SK-N-SH treated with all-trans-retinoic acid at 6 μM for 48 hours (cell line): ENCODE results near the gene TRIM7.

Source experiments
- ATAC-seq: fragments of 200-7000 bp; cut with Tn5 transposase; 3 replicates; pipeline ENCODE4 v1.9.1; 2020; ENCODE audit warnings: mild to moderate bottlenecking, moderate library complexity
- ARNTL ChIP-seq: fragments of 450-650 bp; formaldehyde crosslinking; IDR thresholded peaks from 2 replicates; pipeline ENCODE4 v1.5.0; 2020; ENCODE audit warnings: low read depth, mild to moderate bottlenecking, moderate library complexity, borderline replicate concordance
- BACH2 ChIP-seq: fragments of 250-450 bp; sonication (Bioruptor Pico); IDR thresholded peaks from 2 replicates; pipeline ENCODE4 v1.9.0; 2021; ENCODE audit warnings: mild to moderate bottlenecking, borderline replicate concordance
- CSDC2 ChIP-seq: fragments of 250-450 bp; sonication (Bioruptor Pico); IDR thresholded peaks from 2 replicates; pipeline ENCODE4 v1.5.0; 2020; ENCODE audit warnings: mild to moderate bottlenecking, moderate library complexity
- CSRNP3 ChIP-seq: fragments of 250-450 bp; sonication (Bioruptor Pico); IDR thresholded peaks from 2 replicates; pipeline ENCODE4 v1.5.1; 2021; ENCODE audit warnings: mild to moderate bottlenecking, moderate library complexity
- GLIS3 ChIP-seq: fragments of 250-450 bp; sonication (Bioruptor Pico); IDR thresholded peaks from 2 replicates; pipeline ENCODE4 v1.5.0; 2020; ENCODE audit warnings: mild to moderate bottlenecking, moderate library complexity
- ISL1 ChIP-seq: fragments of 250-450 bp; sonication (Bioruptor Pico); IDR thresholded peaks from 2 replicates; pipeline ENCODE4 v2.1.2; 2022; ENCODE audit warnings: mild to moderate bottlenecking, moderate library complexity
- OSR1 ChIP-seq: fragments of 250-450 bp; sonication (Bioruptor Pico); IDR thresholded peaks from 2 replicates; pipeline ENCODE4 v1.8.0; 2022; ENCODE audit warnings: moderate library complexity, mild to moderate bottlenecking, inconsistent platforms
- POU6F1 ChIP-seq: fragments of 250-450 bp; sonication (Bioruptor Pico); IDR thresholded peaks from 2 replicates; pipeline ENCODE4 v1.8.0; 2021; ENCODE audit warnings: low read depth, mild to moderate bottlenecking, moderate library complexity, borderline replicate concordance
- PPARA ChIP-seq: fragments of 250-450 bp; sonication (Bioruptor Pico); IDR thresholded peaks from 2 replicates; pipeline ENCODE4 v1.5.0; 2020; ENCODE audit warnings: mild to moderate bottlenecking, borderline replicate concordance
- RARB ChIP-seq: fragments of 250-450 bp; sonication (Bioruptor Pico); IDR thresholded peaks from 2 replicates; pipeline ENCODE4 v1.8.0; 2021; ENCODE audit warnings: mild to moderate bottlenecking, moderate library complexity
- SNAI2 ChIP-seq: fragments of 250-450 bp; sonication (Bioruptor Pico); IDR thresholded peaks from 2 replicates; pipeline ENCODE4 v1.5.0; 2020; ENCODE audit warnings: mild to moderate bottlenecking, moderate library complexity
- TCF4 ChIP-seq: fragments of 250-450 bp; sonication (Bioruptor Pico); IDR thresholded peaks from 2 replicates; pipeline ENCODE4 v1.8.0; 2021; ENCODE audit warnings: mild to moderate bottlenecking, moderate library complexity, borderline replicate concordance
- TOX ChIP-seq: fragments of 250-450 bp; sonication (Bioruptor Pico); IDR thresholded peaks from 2 replicates; pipeline ENCODE4 v1.8.0; 2021; ENCODE audit warnings: mild to moderate bottlenecking, moderate library complexity, borderline replicate concordance
- ZC3H10 ChIP-seq: fragments of 250-450 bp; sonication (Bioruptor Pico); IDR thresholded peaks from 2 replicates; pipeline ENCODE4 v1.5.1; 2021; ENCODE audit warnings: mild to moderate bottlenecking, moderate library complexity
- ZFP3 ChIP-seq: fragments of 250-450 bp; sonication (Bioruptor Pico); IDR thresholded peaks from 2 replicates; pipeline ENCODE4 v1.5.0; 2020; ENCODE audit warnings: mild to moderate bottlenecking, moderate library complexity
- ZFP30 ChIP-seq: fragments of 450-650 bp; formaldehyde crosslinking; IDR thresholded peaks from 2 replicates; pipeline ENCODE4 v1.5.0; 2022; ENCODE audit warnings: mild to moderate bottlenecking, moderate library complexity
- ZNF565 ChIP-seq: fragments of 450-650 bp; formaldehyde crosslinking; conservative IDR thresholded peaks from 2 replicates; pipeline ENCODE4 v1.5.0; 2020; ENCODE audit warnings: low read depth, mild to moderate bottlenecking, moderate library complexity
- ZNF70 ChIP-seq: fragments of 450-650 bp; formaldehyde crosslinking; IDR thresholded peaks from 2 replicates; pipeline ENCODE4 v1.5.0; 2020; ENCODE audit warnings: mild to moderate bottlenecking, moderate library complexity
- TF ChIP-seq, protein P1 (sequence below): fragments of 250-450 bp; sonication (Bioruptor Pico); IDR thresholded peaks from 2 replicates; pipeline ENCODE4 v1.8.0; 2020; ENCODE audit warnings: mild to moderate bottlenecking, moderate library complexity, borderline replicate concordance
- TF ChIP-seq, protein P2 (sequence below): fragments of 250-450 bp; sonication (Bioruptor Pico); IDR thresholded peaks from 2 replicates; pipeline ENCODE4 v1.5.0; 2020; ENCODE audit warnings: mild to moderate bottlenecking, moderate library complexity

The TRIM7 gene

DNA sequence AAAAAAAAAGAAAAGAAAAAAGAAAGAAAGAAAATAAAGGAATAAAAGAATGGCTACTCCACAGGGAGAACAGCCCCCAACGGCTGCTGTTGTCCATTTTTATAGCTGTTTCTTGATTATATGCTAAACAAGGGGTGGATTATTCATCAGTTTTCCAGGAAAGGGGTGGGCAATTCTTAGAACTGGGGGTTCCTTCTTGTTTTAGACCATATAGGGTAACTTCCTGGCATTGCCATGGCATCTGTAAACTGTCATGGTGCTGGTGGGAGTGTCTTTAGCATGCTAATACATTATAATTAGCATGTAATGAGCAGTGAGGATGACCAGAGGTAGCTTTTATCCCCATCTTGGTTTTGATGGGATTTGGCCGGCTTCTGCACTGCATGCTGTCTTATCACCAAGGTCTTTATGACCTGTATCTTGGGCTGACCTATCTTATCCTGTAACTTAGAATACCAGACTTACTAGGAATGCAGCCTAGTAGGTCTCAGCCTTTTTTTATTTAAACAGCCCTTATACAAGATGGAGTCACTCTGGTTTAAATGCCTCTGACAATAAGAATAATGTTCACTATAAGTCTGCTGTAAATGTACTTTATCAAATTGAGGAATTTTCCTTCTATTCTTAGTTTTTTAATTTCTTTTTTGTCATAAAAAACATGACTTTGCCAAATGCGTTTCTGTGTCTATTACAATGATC, 28.6 kb downstream of the TRIM7 start:
- no peak for ATAC-seq
- TF ChIP-seq ZFP30 (CRISPR knock-in tag) (no peak), SNAI2 (CRISPR knock-in tag) (no peak), BACH2 (no peak), TCF4 (CRISPR knock-in tag) (no peak), ZC3H10 (CRISPR knock-in tag) (no peak), ZFP3 (CRISPR knock-in tag) (no peak), ZNF70 (no peak), POU6F1 (no peak), GLIS3 (CRISPR knock-in tag) (no peak), TOX (no peak), CSRNP3 (CRISPR knock-in tag) (no peak), ISL1 (CRISPR knock-in tag) (no peak), ARNTL (CRISPR knock-in tag) (no peak), CSDC2 (CRISPR knock-in tag) (no peak), ZNF565 (CRISPR knock-in tag) (no peak), OSR1 (CRISPR knock-in tag) (no peak)
- TF ChIP-seq, protein P1, sequence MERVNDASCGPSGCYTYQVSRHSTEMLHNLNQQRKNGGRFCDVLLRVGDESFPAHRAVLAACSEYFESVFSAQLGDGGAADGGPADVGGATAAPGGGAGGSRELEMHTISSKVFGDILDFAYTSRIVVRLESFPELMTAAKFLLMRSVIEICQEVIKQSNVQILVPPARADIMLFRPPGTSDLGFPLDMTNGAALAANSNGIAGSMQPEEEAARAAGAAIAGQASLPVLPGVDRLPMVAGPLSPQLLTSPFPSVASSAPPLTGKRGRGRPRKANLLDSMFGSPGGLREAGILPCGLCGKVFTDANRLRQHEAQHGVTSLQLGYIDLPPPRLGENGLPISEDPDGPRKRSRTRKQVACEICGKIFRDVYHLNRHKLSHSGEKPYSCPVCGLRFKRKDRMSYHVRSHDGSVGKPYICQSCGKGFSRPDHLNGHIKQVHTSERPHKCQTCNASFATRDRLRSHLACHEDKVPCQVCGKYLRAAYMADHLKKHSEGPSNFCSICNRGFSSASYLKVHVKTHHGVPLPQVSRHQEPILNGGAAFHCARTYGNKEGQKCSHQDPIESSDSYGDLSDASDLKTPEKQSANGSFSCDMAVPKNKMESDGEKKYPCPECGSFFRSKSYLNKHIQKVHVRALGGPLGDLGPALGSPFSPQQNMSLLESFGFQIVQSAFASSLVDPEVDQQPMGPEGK (CRISPR knock-in tag), result no peak
- TF ChIP-seq, protein P2, sequence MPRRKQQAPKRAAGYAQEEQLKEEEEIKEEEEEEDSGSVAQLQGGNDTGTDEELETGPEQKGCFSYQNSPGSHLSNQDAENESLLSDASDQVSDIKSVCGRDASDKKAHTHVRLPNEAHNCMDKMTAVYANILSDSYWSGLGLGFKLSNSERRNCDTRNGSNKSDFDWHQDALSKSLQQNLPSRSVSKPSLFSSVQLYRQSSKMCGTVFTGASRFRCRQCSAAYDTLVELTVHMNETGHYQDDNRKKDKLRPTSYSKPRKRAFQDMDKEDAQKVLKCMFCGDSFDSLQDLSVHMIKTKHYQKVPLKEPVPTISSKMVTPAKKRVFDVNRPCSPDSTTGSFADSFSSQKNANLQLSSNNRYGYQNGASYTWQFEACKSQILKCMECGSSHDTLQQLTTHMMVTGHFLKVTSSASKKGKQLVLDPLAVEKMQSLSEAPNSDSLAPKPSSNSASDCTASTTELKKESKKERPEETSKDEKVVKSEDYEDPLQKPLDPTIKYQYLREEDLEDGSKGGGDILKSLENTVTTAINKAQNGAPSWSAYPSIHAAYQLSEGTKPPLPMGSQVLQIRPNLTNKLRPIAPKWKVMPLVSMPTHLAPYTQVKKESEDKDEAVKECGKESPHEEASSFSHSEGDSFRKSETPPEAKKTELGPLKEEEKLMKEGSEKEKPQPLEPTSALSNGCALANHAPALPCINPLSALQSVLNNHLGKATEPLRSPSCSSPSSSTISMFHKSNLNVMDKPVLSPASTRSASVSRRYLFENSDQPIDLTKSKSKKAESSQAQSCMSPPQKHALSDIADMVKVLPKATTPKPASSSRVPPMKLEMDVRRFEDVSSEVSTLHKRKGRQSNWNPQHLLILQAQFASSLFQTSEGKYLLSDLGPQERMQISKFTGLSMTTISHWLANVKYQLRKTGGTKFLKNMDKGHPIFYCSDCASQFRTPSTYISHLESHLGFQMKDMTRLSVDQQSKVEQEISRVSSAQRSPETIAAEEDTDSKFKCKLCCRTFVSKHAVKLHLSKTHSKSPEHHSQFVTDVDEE, result no peak

DNA sequence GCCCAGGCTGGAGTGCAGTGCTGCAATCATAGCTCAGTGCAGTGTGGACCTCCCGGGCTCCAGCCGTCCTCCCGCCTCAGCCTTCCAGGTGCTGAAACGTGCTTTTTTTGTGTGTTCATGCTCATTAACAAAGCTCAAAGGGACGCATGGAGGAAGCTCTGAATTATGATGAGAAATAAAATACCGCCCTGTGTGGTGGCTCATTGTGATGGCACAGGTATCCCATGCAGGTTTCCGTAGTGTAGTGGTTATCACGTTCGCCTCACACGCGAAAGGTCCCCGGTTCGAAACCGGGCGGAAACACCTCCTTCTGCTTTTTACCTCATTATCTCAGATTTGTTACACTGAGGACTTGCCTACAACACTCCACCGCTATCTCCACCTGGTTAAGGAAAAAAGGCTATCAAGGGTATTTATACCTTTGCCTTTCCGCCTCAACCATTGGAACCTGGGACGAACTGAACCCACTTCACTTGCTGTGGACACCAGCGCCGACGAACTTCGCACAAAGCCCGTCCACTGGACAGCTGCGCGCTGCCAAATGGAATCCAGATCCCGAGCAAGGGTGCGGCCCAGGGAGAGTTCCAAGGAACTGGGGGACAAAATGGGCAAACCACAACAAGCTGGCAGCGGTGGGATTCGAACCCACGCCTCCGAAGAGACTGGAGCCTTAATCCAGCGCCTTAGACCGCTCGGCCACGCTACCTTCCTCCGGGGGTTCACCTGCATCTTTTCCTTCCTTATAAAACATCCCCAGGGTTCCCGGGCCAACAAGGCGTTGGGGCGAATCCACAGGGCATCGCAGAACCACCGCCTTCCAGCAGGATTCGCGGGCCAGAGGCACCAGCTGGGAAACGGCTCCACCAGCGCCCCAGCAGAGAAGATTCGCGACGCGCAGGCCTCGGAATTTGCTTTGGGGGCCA, 31.3 kb downstream of the TRIM7 start:
- TF ChIP-seq ISL1 (CRISPR knock-in tag), result 0 out of 2 replicates have a peak, but pooled peaks have one; percentile 11
- no peak for TF ChIP-seq PPARA (CRISPR knock-in tag)
- TF ChIP-seq TCF4 (CRISPR knock-in tag), result no peak
- TF ChIP-seq, protein P2, result peak; percentile 21; the same call in 1 of the 2 replicates
- TF ChIP-seq RARB, result no peak
- TF ChIP-seq, protein P1 (CRISPR knock-in tag), result no peak
- TF ChIP-seq ZNF70, result no peak
- TF ChIP-seq TOX, result no peak
- TF ChIP-seq, all 23 proteins: peak for 2
- ATAC-seq, result peak; percentile 63
